HuH-7.5 (cell line): Measurements from ENCODE around the gene PBX1.

Experiments used
- DNase-seq: peaks from one replicate; pipeline ENCODE4 v3.0.0; 2011; ENCODE audit warnings: low spot score

Gene PBX1

GRCh38 chr1:164824542-164824941, 265.6 kb downstream of the PBX1 start:
- no peak for DNase-seq

- no peak for DNase-seq
These were observed 271.6 kb downstream of the PBX1 start for GRCh38 chr1:164830628-164831027.

GRCh38 chr1:164834641-164835040, 275.7 kb downstream of the PBX1 start:
- no peak for DNase-seq

GRCh38 chr1:164836614-164837018, 277.6 kb downstream of the PBX1 start:
- DNase-seq, result no peak

- no peak for DNase-seq
These were observed 279.8 kb downstream of the PBX1 start for GRCh38 chr1:164838786-164839185.

DNA sequence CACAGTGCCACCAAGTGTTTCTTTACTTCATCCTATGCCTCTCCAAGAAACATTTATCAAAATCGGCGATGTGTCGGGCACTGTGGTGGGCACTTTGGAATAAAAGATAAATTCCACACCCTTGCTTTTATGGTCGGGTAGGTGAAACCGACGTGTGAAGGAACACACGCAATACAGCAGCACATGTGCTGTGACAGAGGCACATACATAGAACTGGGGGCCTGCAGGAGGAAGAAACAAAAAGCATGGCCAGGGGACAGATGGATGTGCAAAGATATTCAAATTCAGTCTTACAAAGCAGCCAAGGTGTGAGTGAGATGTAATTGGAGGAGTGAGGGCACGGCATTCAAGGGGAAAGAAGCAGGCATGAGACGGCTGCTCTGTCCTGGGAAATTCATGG, 282.0 kb downstream of the PBX1 start:
- DNase-seq, result no peak

GRCh38 chr1:164841702-164842465, 282.9 kb downstream of the PBX1 start:
- DNase-seq, result no peak

DNA sequence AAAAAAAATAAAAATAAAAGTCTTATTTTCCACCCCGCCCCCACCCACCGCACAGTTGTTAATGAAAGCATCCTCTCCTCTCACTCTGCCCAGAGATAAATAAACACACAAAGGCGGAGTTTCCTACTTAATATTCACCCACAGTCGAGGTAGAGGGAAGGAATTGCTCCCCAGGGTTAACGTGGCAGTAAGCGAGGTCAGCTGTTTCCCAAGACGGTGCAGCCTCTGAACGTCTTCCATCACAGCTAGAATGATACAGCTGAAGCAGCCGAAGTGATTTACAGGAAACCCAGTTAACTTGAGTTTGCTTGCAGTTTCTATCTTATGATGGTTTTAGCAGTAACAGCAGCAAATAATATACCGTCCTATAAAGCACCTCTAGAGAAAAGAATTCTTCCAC, 283.9 kb downstream of the PBX1 start:
- no peak for DNase-seq

DNA sequence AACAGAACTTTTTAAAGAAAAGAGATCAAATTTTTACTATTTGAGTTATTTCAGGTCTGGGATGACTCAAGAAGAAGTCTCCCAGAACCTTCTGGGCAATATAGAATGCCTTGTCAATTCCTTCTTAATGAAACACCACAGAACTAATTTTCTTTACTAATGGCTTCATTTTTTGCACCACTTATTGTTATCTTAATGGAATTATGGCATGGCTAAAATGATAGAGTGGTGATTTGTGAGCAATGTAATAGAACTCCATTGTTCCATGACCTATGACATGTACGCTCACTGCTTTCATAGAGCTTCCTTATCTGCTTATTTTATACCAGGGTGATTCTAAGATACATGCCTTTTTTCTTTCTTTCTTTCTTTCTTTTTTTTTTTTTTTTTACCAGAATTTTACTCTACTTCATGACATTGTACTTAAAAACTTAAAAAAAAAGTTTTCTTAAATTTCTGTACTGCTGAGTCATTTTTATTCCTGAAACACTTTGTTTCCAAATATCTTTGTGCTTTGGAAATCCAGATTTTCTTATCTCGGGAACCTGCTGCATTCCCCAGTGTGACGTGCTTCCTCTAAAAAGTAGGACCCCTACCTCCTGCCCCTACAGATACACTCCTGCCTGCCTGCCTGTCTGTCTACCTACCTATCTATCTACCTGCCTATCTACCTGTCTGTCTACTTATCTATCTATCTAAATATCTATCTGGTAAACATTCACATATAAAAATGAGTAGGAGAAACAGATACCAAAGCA, 284.9 kb downstream of the PBX1 start:
- DNase-seq, result no peak

GRCh38 chr1:164846731-164847691, 288.0 kb downstream of the PBX1 start:
- no peak for DNase-seq

GRCh38 chr1:164853146-164853545, 294.2 kb downstream of the PBX1 start:
- no peak for DNase-seq

DNA sequence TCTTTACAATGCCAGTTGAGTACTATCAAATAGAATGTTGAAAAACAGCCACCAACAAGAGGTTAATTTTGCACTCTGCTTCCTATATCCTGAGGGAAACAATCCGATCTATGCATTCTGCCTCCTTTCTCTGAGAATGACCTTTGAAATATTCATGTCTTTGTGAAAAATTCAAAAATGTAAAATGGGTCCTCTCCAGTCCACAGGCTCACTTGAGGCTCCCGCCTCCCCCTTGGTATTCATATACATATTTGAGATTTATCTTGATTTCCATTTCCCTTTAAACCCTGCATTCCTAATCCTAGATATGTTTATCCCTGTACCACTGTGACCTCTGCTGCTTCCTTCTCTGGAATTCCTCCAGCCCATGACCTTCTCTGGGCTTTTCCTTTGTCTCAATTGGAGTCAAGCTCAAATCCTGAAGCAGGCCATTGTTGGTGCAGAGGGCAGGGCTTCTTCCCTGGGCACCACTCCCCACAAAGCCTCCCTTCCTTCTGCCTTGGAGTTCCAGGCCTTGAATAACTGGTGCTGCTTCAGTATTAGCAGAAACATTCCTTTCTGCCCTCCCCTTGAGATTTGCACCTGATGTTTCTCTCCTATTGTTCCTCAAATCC, 296.8 kb downstream of the PBX1 start:
- DNase-seq, result no peak

GRCh38 chr1:164856381-164856780, 297.4 kb downstream of the PBX1 start:
- no peak for DNase-seq

DNA sequence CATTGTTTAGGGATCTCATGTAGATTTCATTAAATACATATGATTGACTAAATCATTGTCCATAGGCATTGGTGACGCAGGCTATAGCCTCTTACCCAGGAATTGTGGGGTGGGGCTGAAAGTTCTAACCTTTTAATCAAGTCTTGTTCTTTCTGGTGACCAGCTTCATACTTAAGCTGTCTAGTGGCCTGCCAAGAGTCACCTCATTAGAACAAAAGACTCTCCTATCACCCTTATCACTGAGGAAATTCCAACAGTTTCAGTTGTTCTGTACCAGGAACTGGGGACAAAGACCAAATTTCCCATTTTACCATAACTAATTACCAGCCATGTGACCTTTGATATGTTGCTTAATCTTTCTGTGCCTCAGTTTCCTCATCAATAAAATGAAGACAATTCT, 298.5 kb downstream of the PBX1 start:
- DNase-seq, result no peak

- no peak for DNase-seq
These were observed 299.2 kb downstream of the PBX1 start for GRCh38 chr1:164858096-164858632.

GRCh38 chr1:164861632-164862031, 302.6 kb downstream of the PBX1 start:
- DNase-seq, result no peak

DNA sequence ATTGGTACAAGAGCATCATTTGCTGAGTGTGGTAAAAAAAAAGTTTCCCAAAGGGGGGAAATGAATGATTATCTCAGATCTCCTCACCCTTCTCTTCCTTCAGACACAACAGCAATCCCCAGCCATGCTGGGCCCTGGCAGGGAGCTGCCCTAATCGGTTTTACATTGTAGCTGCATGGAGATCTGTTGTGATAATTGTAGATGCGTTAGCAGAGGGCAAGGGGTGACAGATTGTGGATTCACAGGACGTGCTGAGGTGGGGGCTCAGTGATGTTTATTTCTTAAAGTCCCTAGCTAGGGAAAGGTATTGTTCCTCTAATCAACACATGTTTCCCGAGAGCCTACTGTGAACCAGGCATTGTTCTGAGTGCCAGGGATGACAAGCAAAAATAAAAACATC, 304.1 kb downstream of the PBX1 start:
- no peak for DNase-seq

DNA sequence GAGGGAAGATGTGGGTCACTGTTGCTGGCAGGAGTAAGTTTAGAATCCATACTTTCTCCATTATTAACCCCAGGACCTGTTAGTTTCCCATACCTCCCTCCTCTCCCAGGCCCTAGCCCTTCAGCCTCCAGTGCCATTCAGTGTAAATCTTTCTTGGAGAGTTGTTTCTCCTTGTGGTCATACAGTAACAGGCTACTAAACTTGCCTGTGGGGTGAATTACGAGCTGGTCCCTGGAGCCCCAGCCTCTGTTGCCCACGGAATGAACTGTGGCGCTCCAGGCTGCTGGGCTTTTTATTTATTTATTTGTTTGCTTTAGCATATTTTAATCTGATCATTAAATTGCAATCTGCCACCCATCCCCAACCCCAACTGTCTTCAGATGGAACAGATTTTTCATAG, 305.2 kb downstream of the PBX1 start:
- no peak for DNase-seq

- DNase-seq, result no peak
These were observed 306.4 kb downstream of the PBX1 start for GRCh38 chr1:164865385-164865784.

GRCh38 chr1:164867590-164867989, 308.6 kb downstream of the PBX1 start:
- DNase-seq, result no peak

GRCh38 chr1:164868990-164869389, 310.0 kb downstream of the PBX1 start:
- no peak for DNase-seq

GRCh38 chr1:164875518-164875917, 316.5 kb downstream of the PBX1 start:
- DNase-seq, result no peak
